ENCODE measurements around the gene TSPY10. TPM values are rescaled to one million over a fixed set of nuclear protein-coding genes. Genes with fewer than 3 reads are reported as not detected.

TSPY10 gene
- total RNA-seq, result not detected in 2 replicates

GRCh38 chrY:9527580-9527979, at the start of gene TSPY10:
TSS of gene TSPY10 (plus strand) at chrY:9527880. CDS start at chrY:9527926, 46 bp downstream.

DNA sequence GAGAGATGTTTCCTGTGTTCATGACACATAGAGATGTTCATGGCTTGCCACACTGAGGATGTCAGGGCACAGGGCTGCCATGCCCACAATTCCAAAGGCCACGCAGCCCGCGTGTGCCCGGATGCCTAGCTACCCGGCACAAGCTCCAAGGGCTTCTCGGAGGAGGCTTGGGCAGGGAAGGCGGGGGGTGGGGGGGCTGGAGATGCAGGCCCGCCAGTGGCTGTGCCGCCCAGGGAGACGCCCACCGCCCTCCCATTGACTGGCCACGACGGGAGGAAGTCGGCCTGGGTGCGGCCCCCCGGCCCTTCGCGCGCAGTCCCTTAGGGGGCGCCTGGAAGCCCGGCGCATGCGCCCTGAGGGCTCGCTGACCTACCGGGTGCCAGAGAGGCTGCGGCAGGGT, 40.7 kb upstream of the TSPY10 start, which contains the start of gene TSPY9:
Gene TSPY9 (plus strand): TSS at position 301 of the 400 bp plus-strand sequence. CDS start 46 bp downstream, at position 347.

Other genes starting within 250 kb of the TSPY10 start
- gene TSPY4, start 190.4 kb upstream of the TSPY10 start, total RNA-seq, result not detected in 2 replicates
- not detected in 2 replicates for gene TSPY8, start 170.1 kb upstream of the TSPY10 start, total RNA-seq
- gene TSPY3, start 129.5 kb upstream of the TSPY10 start, total RNA-seq, result not detected in 2 replicates
- not detected in 2 replicates for gene TSPY1, start 60.9 kb upstream of the TSPY10 start, total RNA-seq
- gene TSPY9, start 40.6 kb upstream of the TSPY10 start, total RNA-seq, result not detected in 2 replicates

All from mammary microvascular endothelial cell (primary cell).